GM15510 (cell line): ENCODE data around the gene TRIM33.

ENCODE experiments used
- POLR2A ChIP-seq: IDR thresholded peaks from 3 replicates; pipeline ENCODE4 v1.6.1; 2011; ENCODE audit warnings: borderline replicate concordance; ENCODE audit not compliant: insufficient read length; ENCODE audit errors: extremely low read depth

The TRIM33 gene

DNA sequence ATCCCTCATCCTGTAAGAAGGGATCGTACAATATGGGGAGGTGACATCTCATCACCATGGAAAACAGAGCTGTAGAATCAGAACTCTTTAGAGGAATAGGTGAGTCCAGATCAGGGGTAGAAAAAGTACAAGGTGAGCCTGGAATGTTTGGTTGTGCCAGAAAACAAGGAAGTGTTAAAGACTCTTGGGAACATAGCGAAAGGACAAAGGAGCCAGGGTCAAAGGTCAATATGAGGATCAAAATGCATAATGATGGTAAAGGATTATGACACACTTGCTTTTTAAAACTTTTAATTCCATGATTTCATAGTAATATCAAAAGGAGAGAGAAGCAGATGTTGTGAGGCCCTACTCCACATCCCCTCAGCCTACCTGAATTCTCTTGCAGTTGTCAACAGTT is 19.2 kb upstream of the TRIM33 start:
- TF ChIP-seq POLR2A, result no peak

DNA sequence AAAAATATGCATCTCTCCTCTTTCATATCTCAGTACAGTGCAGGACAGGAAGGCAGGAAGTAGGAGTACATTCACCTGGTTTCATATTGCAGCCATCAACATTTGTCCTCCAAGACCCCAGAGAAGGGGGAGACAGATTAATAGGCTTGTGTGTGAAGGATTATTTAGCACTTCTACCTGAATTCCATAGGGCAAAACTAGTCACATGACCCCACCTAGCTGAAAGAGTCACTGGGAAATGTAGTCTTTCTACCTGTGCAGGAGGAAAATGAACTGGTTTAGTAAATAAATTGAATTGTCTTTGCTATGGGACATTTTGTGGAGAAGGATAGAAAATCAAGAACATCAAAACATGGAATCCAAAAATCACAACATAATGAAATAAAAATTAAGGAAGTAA is 13.9 kb upstream of the TRIM33 start:
- no peak for TF ChIP-seq POLR2A

DNA sequence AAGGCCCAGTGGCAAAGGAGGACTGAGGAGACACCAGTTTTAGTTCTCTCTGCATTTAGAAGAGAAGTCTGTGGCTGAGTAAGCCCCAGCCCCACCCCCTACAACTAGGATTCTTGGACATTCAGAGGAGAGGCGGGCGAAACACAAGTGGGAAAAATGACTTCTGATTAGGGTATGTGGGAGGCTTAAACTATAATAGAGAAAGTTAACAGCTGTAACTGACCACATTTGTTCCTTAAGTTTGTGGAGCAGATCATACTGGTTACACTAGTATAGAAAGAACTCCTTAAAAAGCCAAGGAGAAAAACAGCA is 11.2 kb upstream of the TRIM33 start:
- TF ChIP-seq POLR2A, result no peak

DNA sequence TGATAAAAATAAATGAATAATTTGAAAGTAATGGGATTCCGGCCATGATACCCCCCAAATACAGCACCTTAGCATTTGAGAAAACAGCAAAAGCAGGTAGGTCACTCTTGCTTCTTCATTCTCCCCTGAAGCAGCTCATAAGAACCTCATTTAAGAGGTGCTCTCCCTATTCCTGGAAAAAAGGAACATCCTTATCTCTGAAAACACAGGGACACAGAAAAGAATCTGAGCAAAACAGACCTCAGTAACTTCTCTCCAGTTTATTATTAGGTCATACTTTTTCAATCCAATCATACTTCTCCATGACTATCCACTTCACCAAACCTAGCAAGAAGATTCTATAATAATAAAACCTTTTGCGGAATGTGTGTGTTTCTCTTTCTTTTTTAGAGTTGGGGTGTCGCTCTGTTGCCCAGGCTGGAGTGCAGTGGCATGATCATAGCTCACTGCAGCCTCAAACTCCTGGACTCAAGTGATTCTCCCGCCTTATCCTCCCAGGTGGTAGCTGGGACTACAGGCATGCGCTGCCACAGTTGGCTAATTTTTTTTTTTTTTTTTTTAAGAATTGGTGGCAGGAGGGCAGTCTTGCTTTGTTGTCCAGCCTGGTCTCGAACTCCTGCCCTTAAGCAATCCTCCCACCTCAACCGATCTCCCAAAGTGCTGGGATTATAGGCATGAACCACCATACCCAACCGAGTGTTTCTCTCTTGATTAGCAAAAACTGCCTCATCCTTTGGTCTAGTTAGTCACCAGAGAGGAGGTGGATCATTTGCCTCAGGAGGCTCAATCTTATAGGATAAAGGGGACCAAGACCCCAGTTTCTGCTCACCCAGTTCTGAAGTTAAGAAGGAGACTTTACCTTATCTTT is 10.6 kb upstream of the TRIM33 start:
- no peak for TF ChIP-seq POLR2A

DNA sequence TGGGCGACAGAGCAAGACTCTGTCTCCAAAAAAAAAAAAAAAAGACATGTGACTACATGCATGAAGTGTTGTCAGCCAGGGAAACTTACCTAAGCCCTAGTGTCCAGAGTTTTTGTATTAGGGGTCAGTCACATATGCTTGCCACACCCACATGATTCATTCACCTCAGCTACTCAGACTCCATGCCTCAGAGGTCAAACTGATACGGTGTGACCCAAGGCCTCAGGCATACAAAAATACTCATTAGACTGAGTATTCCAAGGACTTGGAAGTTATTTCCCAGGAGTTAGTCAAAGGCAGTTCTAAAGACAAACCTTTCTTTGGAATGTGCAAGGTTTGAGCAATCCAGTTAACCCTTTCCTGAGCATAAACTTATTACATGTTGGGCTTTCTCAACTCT is 6.3 kb upstream of the TRIM33 start:
- TF ChIP-seq POLR2A, result no peak

DNA sequence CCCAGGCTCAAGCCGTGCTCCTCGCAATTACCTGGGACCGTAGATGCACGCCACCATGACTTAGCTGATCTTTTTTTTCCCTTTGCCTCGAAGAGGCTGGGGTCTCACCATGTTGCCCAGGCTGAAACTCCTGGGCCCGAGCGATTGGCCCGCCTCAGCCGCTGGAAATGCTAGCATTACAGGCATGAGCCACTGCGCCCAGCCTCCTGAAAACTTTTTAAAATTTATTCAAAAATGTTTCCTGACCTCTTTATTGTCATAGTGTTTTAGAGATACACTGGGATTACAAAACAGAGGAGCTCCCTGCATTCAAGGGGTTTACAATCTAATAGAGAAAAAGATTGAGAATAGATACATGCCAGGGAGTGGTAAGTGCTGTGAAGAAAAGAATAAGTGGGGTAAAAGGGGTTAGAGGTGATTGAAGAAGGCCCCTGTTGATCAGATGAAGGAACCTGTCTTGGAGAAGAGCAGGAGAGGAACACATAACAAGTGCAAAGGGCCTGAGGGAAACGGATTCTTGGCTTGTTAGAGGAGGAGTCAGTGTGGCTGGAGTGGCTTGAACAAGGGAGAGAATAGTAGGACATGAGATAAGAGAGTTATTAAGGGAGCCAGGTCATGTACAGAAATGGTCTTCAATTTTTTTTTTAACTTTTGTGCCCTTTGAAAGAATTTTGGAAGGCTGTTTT is 1.7 kb upstream of the TRIM33 start:
- no peak for TF ChIP-seq POLR2A

DNA sequence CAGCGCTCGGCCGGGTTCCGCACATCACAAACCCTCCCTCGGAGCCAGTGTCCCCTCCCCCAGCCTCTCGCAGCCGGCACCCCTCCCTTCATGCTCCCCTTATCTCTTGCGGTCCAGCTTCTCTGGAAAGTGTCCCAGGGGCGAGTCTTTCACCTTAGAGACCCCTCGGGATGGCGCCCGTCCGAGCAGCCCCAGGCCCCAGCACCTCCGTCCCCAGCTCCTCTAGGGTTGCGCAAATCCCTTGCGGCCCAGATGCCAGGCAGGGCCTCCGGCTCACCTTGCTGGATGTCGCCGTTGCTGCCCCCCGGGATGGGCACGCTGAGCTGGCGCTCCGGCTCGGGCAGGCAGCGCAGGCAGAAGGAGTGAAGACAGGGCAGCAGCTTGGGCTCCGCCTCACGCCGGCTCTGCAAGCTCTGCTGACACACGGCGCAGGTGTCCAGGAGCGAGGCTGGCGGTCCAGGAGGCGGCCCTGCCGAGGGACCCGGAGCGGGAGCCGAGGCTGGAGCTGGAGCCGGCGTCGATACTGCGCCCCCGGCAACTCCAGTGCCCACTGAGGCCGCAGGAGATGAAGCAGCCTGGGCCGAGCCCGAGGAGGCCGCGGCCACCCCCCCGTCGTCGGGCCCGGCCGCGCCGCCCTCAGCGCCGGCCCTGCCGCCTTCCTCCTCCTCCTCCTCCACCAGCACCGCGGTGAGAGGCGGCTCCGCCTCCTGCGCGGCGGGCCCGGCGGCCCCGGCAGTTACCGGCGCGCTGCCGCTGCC is 550 bp downstream of the TRIM33 start:
- TF ChIP-seq POLR2A, result no peak

DNA sequence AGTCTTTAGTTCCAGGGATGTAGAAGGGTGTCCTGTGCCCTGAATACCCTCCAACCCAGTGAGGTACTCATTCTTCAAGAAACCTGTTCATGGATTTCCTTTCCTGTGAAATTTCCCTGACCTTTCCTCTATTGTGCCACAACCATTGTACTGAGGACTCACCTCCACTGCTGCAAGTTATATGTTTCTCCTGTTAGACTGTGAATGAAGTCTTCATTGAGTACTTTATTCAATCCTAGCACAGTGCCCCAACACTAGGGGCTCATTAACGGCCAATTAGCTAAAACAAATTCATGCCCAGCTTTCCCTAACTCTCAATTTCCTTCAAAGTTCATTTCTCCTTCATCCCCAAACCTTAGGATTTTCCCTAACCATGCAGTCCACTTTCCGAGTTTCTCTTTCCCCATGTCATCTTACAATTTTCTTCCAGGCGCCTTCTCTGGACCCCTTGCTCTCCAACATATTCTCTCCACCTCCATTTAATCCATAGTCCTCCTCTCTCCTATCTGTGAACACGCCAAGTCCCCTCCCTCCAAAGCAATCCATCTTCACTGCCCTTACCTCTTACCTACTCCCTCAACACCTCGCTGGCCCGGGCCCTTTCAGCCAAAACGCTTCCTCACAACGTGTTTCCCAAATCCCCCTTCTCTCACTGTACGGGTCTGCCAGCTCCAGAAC is 1.3 kb downstream of the TRIM33 start:
- no peak for TF ChIP-seq POLR2A

DNA sequence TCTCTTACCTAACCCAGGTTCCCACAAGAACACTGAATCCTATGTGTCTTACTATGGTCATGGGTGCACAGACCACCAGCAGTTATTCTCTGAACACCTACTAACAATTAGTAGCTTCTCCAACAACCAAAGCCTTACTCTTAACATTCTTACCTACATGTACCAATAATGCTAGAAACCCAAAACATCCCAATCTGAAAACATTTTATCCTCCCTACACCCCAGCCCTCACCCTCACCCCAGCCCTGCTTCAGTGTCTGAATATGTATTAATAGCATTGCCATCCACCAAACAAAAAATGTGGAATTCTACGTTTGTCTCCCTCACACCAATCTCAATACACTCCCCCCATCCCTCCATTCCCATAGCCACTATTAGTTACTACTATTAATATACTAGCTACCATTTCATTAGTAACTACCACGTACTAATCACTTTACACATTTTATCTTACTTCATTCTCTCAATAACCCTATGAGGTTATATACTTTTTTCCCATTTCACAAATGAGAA is 2.6 kb downstream of the TRIM33 start:
- no peak for TF ChIP-seq POLR2A

DNA sequence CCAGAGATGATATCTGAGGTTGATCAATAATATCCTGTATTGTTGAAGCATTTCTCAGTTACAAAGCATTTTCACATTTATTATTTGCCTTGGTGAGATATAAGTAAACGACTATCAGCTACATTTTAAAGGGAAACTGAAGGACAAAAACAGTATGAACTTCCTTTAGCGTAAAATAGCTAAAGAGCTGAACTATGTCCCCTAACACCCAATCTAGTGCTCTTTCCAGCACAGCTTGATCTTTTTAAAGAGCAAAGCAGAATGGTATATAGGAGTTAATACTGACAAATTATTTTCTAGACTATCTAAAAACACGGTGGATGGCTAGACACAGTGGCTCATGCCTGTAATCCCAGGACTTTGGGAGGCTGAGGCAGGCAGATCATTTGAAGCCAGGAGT is 3.5 kb downstream of the TRIM33 start:
- TF ChIP-seq POLR2A, result no peak

DNA sequence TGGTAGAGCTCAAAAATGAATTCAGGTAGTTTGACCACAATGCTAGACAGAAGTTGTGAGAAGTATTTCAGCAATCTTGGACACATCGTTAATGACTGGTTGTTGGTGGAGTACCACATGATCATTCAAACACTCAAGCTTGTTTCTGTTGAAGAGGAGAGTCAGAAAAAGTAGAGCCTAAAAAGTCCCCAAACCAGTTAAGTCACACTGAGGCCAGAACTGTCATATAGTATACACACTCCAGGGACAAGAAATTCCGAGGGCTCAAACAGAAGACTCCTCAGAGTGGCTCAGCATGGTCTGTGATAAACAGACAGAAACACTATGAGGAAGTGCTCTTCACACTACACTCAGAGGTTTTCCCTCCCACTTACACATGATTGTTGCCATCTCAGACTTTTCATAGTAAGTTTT is 5.8 kb downstream of the TRIM33 start:
- TF ChIP-seq POLR2A, result no peak

DNA sequence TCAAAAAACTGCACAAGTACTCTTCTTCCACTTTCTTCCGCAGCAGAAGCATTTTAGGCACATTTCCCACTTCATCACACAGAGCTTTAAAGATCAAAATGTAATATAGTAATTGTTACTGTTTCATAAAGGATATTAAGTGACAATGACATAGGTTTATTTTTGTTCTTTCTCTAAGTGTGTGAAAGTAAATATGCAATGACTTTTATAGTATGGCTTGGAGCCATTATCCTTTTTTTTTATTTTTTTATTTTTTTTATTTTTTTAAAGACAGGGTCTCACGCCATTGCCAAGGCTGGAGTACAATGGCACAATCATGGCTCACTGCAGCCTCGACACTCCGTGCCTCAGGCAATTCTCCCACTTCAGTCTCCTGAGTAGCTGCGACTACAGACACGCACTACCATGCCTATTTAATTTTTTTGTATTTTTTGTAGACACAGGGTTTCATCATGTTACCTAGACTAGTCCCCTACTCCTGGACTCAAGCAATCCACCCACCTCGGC is 7.0 kb downstream of the TRIM33 start:
- TF ChIP-seq POLR2A, result no peak

DNA sequence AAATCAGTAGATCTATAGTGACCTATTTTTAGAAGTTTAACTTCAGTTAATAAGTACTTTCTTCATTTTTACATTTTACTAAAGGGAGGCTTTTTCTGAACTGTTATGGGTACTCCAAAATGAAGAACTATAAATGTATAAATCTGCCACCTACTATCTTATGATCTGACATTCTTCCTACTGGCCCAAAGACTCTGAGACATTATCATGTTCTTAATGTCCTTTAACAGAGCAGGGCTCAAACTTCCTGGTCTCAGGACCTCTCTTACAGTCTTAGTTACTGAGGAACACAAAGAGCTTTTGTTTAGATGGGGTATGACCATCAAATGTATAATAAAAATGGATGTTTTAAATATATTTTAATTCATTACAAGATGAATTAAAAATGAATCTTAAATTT is 8.9 kb downstream of the TRIM33 start:
- TF ChIP-seq POLR2A, result no peak

DNA sequence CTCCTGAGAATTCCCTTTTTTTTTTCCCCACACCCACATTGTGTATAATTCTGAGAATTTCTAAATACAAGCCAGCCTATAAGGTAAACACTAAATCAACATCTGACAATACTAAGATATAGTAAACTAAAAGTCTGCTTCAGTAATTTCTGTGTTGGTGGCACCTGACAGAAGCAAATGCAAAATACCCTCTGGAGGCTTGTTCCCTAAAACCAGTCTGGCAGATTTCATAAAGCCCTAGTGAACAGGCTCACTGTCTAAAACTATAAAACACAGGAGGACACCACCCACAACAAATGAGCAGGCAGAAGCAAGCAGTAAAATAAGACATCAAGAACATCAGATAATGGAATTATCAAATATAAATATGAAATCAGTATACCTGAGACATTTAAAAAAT is 11.5 kb downstream of the TRIM33 start:
- no peak for TF ChIP-seq POLR2A
